ENCODE data around the gene PKNOX2. TPM values are rescaled to one million over a fixed set of nuclear protein-coding genes. Genes with fewer than 3 reads are reported as not detected.

PKNOX2 gene
- total and polyA plus RNA-seq, 9 of the 15 experiments (the other 6 are each of a cell fraction or from before 2014, with no cell fraction given) = not detected

DNA sequence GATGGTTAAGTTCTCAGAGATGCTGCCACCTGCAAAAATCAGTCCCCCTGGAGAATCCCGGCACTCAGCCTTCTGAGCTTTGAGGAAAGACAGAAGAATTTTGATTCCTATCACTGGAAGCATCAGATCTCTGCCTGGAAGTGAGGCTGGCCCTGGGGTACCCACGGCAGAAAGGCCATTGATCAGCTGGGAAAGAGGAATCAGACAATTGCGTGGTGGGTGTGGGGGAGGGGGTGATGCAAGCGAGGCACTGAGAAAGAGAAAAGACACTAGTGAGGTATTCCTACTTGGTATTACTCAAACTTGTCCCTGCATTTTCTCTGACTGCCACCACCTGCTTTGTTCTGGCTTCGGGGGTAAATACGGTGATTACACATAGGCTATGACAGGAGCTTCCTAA is 235.4 kb downstream of the PKNOX2 start:
- Histone ChIP-seq H3K4me3 (no peak overlapping the region), H3K4me2 (ENCODE audit: insufficient read depth, low read length) (no peak overlapping the region), H3K9me1 (ENCODE audit: control insufficient read depth, insufficient read depth, low read length) (no peaks in the 10 kb centered on the region), H2AFZ (ENCODE audit: low read depth, low read length) (no peak overlapping the region), H3K27ac (ENCODE audit: extremely low read depth, low read depth, low read length) (no peak overlapping the region), H3K9me3 (replicated peaks; ENCODE audit: control insufficient read depth, insufficient read depth, low read depth, low read length) (no peaks in the 10 kb centered on the region), H3K4me1 (replicated peaks in 1 of 2; ENCODE audit: control insufficient read depth in 2 of 2, insufficient read depth in 2 of 2, low read length in 2 of 2) (peaks cover 0 to 3% of the 10 kb centered on the region in 2 experiments; a peak in 3 of 5 replicates), H4K20me1 (replicated peaks; ENCODE audit: control insufficient read depth, insufficient read depth, low read length) (no peaks in the 10 kb centered on the region; the same call in 1 of the 2 replicates), H3K27me3 (ENCODE audit: control insufficient read depth in 2 of 2, insufficient read depth in 2 of 2, low read length in 2 of 2) (peaks cover 45 to 72% of the 10 kb centered on the region in 2 experiments), H3K36me3 (ENCODE audit: control insufficient read depth, insufficient read depth, low read length) (no peaks in the 10 kb centered on the region), H3K79me2 (ENCODE audit: control insufficient read depth, insufficient read depth, low read length) (no peaks in the 10 kb centered on the region), H3K9ac (ENCODE audit: insufficient read depth in 1 of 2, low read depth in 2 of 2, low read length in 2 of 2) (no peak overlapping the region)
- ChIA-PET POLR2A (interaction anchor here (0.6 kb wide), 1 partner anchor 18 kb away, joined by 3 read pairs; no protein-coding TSS in a partner anchor), CTCF (ENCODE audit: low intra/inter-chr PET ratio) (no interaction called here)
- in situ Hi-C loops (cut with MboI) = no loop called here
- FAIRE-seq (no peak), ATAC-seq (no peak), DNase-seq (ENCODE audit: extremely low read depth in 1 of 4, low spot score in 3 of 4) (no peak)
- BruUV-seq (replicated peaks) = no TSS peak
- 2% methylated on average over 6 of the region's 6 CpGs for WGBS (ENCODE audit: insufficient coverage, low coverage, missing lambda C conversion rate)
- intact Hi-C loops (cut with micrococcal nuclease) = loop anchor here (10.0 kb wide), 1 partner anchor 45 kb away; no protein-coding TSS in a partner anchor
- TF ChIP-seq ZNF274 (IDR thresholded peaks at IDR 0.05; ENCODE audit: borderline replicate concordance, low read depth, low read length) = no peak
- no peak for TF ChIP-seq ZNF408 (CRISPR knock-in tag; IDR thresholded peaks at IDR 0.05; ENCODE audit: low read depth)
- no peak for TF ChIP-seq KLF6 (CRISPR knock-in tag; IDR thresholded peaks at IDR 0.05; ENCODE audit: borderline replicate concordance)
- TF ChIP-seq SIX5 (IDR thresholded peaks at IDR 0.05; ENCODE audit: borderline replicate concordance in 1 of 2, insufficient read depth in 1 of 2, low read depth in 1 of 2, low read length in 2 of 2) = no peak
- TF ChIP-seq SP2 (IDR thresholded peaks at IDR 0.05; ENCODE audit: extremely low read depth, low read depth, low read length, poor library complexity, severe bottlenecking) = no peak
- no peak for TF ChIP-seq RFX1 (IDR thresholded peaks at IDR 0.05)
- TF ChIP-seq NFXL1 (CRISPR knock-in tag; IDR thresholded peaks at IDR 0.05) = no peak
- TF ChIP-seq, protein P1, sequence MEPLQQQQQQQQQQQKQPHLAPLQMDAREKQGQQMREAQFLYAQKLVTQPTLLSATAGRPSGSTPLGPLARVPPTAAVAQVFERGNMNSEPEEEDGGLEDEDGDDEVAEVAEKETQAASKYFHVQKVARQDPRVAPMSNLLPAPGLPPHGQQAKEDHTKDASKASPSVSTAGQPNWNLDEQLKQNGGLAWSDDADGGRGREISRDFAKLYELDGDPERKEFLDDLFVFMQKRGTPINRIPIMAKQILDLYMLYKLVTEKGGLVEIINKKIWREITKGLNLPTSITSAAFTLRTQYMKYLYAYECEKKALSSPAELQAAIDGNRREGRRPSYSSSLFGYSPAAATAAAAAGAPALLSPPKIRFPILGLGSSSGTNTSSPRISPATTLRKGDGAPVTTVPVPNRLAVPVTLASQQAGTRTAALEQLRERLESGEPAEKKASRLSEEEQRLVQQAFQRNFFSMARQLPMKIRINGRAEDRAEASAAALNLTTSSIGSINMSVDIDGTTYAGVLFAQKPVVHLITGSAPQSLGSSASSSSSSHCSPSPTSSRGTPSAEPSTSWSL (CRISPR knock-in tag; IDR thresholded peaks at IDR 0.05; ENCODE audit: borderline replicate concordance) = no peak
- TF ChIP-seq NFYB (IDR thresholded peaks at IDR 0.05; ENCODE audit: extremely low read depth, insufficient read length) = no peak
- TF ChIP-seq ZNF347 (CRISPR knock-in tag; IDR thresholded peaks at IDR 0.05; ENCODE audit: low read depth) = no peak
- TF ChIP-seq FIP1L1 (IDR thresholded peaks at IDR 0.05; ENCODE audit: low read depth, low read length, poor library complexity, severe bottlenecking) = no peak
- no peak for TF ChIP-seq RHOXF2B (CRISPR knock-in tag; conservative IDR thresholded peaks at IDR 0.05)
- TF ChIP-seq ZKSCAN1 (IDR thresholded peaks at IDR 0.05; ENCODE audit: low read depth, low read length) = no peak
- TF ChIP-seq KLF13 (tag; IDR thresholded peaks at IDR 0.05; ENCODE audit: borderline replicate concordance, low read depth) = no peak
- no peak for TF ChIP-seq PRMT5 (CRISPR knock-in tag; IDR thresholded peaks at IDR 0.05)
- TF ChIP-seq HOMEZ (CRISPR knock-in tag; IDR thresholded peaks at IDR 0.05) = no peak
